ENCODE measurements around the gene SYT7. TPM values are rescaled to one million over a fixed set of nuclear protein-coding genes. Genes with fewer than 3 reads are reported as not detected.

The SYT7 gene
- total and polyA plus RNA-seq, 11 donors: 12.4 to 34.7 (median 17.4) TPM

- 39 to 48% (median 42%) methylated on average over 7 to 9 of the region's 9 CpGs for WGBS, 4 donors
- ATAC-seq: peak; percentile 17 to 66 (median 48)
- TF ChIP-seq POLR2A (IDR thresholded peaks at IDR 0.05) (no peak), CTCF (IDR thresholded peaks at IDR 0.05) (no peak)
- intact Hi-C loops (cut with DNase I): no loop called here
- Histone ChIP-seq H3K4me3 (no peak overlapping the region), H3K36me3 (no peaks in the 10 kb centered on the region), H3K4me1 (peaks cover 0 to 36% (median 14%) of the 10 kb centered on the region in 12 donors), H3K9me3 (no peaks in the 10 kb centered on the region), H3K27me3 (no peaks in the 10 kb centered on the region), H3K27ac (peak overlapping the region in 8 of 12 donors; percentile 26 to 72 (median 68))
- peak in 4 of 5 donors; percentile 57 to 73 (median 64) for DNase-seq
Observed at GRCh38 chr11:61494381-61494961, 86.4 kb downstream of the SYT7 start.

- 81 to 89% (median 85%) methylated on average over 12 of the region's 12 CpGs for WGBS, 4 donors
- intact Hi-C loops (cut with DNase I): no loop called here
- Histone ChIP-seq H3K27me3 (no peaks in the 10 kb centered on the region), H3K36me3 (no peaks in the 10 kb centered on the region), H3K9me3 (no peaks in the 10 kb centered on the region), H3K27ac (peak overlapping the region in 1 of 12 donors; percentile 7), H3K4me3 (no peak overlapping the region), H3K4me1 (peaks cover 0 to 46% (median 20%) of the 10 kb centered on the region in 12 donors)
- no peak for TF ChIP-seq POLR2A (IDR thresholded peaks at IDR 0.05)
- TF ChIP-seq CTCF (IDR thresholded peaks at IDR 0.05): no peak
- DNase-seq (no peak), ATAC-seq (no peak)
Observed at GRCh38 chr11:61491736-61492395, 89.0 kb downstream of the SYT7 start.

- 55 to 67% (median 55%) methylated on average over 10 to 13 of the region's 13 CpGs for WGBS, 4 donors
- Histone ChIP-seq H3K27ac (peak overlapping the region in 11 of 12 donors; percentile 3 to 79 (median 60)), H3K4me3 (peak overlapping the region in 3 of 12 donors; percentile 10 to 24 (median 12)), H3K27me3 (no peaks in the 10 kb centered on the region), H3K36me3 (no peaks in the 10 kb centered on the region), H3K4me1 (peaks cover 0 to 38% (median 17%) of the 10 kb centered on the region in 12 donors), H3K9me3 (no peaks in the 10 kb centered on the region)
- TF ChIP-seq CTCF (IDR thresholded peaks at IDR 0.05) (no peak), POLR2A (IDR thresholded peaks at IDR 0.05) (no peak)
- peak in 3 of 5 donors; percentile 47 to 67 (median 48) for DNase-seq
- intact Hi-C loops (cut with DNase I): loop anchor here in 2 of 10 donors (10.0 kb wide), 2 partner anchors 85 to 245 kb away; no protein-coding TSS in a partner anchor
- peak in 3 of 4 donors; percentile 36 to 42 (median 39) for ATAC-seq
Observed at GRCh38 chr11:61489833-61490721, 90.8 kb downstream of the SYT7 start.

Data from heart left ventricle (tissue), 16 donors.